CMK (cell line): ENCODE data around the gene RAB4A.
"Not testable (repeated sequence)": the region's sequence is repeated elsewhere in the genome, so short reads cannot be mapped to it uniquely, and the experiment has no call there.

Experiments
- DNase-seq: peaks from one replicate; pipeline ENCODE4 v3.0.0-alpha.2; 2010; ENCODE audit warnings: low read depth

RAB4A gene

GRCh38 chr1:229272164-229273158 is 1.6 kb downstream of the RAB4A start:
- DNase-seq, result no peak

GRCh38 chr1:229273507-229274232 is 2.8 kb downstream of the RAB4A start:
- DNase-seq, result no peak

- no peak for DNase-seq
Observed at GRCh38 chr1:229275005-229275404, 4.1 kb downstream of the RAB4A start.

- DNase-seq, result no peak
Observed at GRCh38 chr1:229278120-229278741, 7.3 kb downstream of the RAB4A start.

- DNase-seq, result no peak
Observed at GRCh38 chr1:229279242-229279641, 8.3 kb downstream of the RAB4A start.

- DNase-seq, result no peak
Observed at GRCh38 chr1:229280037-229280828, 9.3 kb downstream of the RAB4A start.

- no peak for DNase-seq
Observed at GRCh38 chr1:229280921-229281320, 10.0 kb downstream of the RAB4A start.

- no peak for DNase-seq
Observed at GRCh38 chr1:229281339-229281926, 10.5 kb downstream of the RAB4A start.

GRCh38 chr1:229282295-229282823 is 11.4 kb downstream of the RAB4A start:
- no peak for DNase-seq

- no peak for DNase-seq
Observed at GRCh38 chr1:229283183-229283611, 12.3 kb downstream of the RAB4A start.

GRCh38 chr1:229284887-229285286 is 14.0 kb downstream of the RAB4A start:
- no peak for DNase-seq

GRCh38 chr1:229285440-229285839 is 14.5 kb downstream of the RAB4A start:
- no peak for DNase-seq

- DNase-seq, result no peak
Observed at GRCh38 chr1:229286099-229286766, 15.3 kb downstream of the RAB4A start.

GRCh38 chr1:229287267-229287666 is 16.4 kb downstream of the RAB4A start:
- DNase-seq, result no peak

- DNase-seq, result no peak
Observed at GRCh38 chr1:229288516-229288915, 17.6 kb downstream of the RAB4A start.

GRCh38 chr1:229291686-229292085 is 20.8 kb downstream of the RAB4A start:
- DNase-seq, result not testable (repeated sequence)

- DNase-seq, result no peak
Observed at GRCh38 chr1:229293528-229294204, 22.8 kb downstream of the RAB4A start.

GRCh38 chr1:229295745-229296144 is 24.8 kb downstream of the RAB4A start:
- no peak for DNase-seq

GRCh38 chr1:229296541-229296941 is 25.6 kb downstream of the RAB4A start:
- DNase-seq, result no peak

- no peak for DNase-seq
Observed at GRCh38 chr1:229297746-229298145, 26.8 kb downstream of the RAB4A start.
